GM20431 (cell line): ENCODE measurements around the gene LHX5.

Source experiments
- in situ Hi-C: fragments of 300-500 bp; cut with MseI, MboI; formaldehyde crosslinking; loops from one replicate; pipeline ENCODE4 v1.15.0; 2020; ENCODE audit warnings: low sequenced_read_pairs; ENCODE audit not compliant: unreplicated experiment

LHX5 gene

DNA sequence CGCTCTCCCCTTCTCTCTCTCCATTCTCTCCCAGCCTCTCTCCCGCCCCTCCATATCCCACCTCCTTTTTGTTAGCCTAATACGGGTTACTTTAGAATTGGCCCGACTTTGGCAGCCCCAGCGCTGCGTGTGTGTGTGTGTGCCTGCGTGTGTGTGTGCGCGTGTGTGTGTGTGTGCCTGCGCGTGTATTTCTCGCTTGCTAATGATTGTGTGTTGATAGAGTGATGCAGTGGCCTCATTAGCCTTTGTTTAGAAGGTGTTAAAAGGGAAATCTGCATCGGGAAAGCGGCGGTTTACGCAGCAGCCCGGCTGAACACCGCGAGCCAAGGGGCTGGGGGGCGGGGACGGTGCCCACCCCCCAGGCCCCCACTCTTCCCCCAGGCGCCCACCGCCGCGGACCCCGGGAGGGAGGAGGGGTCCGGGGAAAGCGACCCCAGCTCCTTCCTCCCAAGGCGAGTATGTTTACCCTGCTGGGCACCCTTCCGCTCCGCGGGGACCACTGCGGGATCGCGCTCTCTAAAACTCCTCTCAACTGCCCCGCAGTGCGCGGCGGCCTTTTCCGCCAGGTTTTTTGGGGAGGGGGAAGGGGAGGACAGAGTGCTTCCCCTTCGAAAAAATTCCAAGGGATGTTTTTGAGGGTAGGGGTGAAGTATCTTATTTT, 6.8 kb upstream of the LHX5 start:
- in situ Hi-C loops: no loop called here

DNA sequence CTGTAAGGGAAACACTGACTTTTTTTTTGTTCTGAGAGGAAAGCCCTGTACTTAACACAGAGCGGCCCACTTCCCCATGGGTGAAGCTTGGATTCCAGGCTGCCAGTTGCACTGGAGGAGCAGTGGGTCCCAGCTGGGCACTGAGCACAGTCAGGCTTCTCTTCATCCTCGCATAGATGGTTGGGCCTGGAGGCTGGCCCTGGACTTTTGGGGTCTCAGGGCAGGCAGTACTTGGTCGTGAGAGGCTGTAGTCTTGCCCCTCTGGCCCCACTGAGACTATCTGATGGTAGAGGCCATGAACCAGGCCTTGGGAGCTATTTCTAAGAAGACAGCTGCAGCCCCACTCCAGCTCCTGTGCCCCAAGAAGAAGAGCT, 6.2 kb upstream of the LHX5 start:
- in situ Hi-C loops: no loop called here

DNA sequence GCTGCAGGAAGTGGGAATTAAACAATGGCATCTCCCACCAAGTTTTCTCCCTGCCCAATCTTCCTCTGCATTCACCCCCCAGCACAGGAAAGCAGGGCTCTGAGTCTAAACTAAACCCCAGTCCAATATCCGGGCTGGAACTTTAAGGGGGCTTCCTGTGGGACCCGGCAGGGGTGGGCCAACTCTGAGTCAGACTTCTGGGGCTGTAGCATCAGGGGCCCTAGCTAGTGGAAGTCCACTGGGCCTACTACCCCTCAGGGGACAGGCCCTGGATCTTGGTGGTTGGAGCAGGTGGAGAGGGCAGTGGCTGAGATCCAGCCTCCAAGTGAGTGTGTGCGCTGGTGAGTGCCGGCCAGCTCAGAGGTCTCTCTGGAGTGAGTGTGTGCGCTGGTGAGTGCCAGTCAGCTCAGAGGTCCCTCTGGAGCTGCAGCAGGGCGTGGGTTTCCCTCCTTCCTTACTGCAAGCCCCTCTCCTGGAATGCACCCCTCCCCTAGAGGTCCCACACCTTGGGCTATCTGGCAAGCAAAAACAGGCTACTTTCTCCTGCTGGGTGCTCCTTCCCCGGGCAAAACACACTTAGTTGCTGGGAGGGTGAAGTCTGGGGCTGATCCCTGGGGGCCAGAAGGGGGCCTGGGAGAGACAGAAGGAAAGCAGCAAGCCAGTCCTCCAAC, 5.6 kb upstream of the LHX5 start:
- in situ Hi-C loops: no loop called here

DNA sequence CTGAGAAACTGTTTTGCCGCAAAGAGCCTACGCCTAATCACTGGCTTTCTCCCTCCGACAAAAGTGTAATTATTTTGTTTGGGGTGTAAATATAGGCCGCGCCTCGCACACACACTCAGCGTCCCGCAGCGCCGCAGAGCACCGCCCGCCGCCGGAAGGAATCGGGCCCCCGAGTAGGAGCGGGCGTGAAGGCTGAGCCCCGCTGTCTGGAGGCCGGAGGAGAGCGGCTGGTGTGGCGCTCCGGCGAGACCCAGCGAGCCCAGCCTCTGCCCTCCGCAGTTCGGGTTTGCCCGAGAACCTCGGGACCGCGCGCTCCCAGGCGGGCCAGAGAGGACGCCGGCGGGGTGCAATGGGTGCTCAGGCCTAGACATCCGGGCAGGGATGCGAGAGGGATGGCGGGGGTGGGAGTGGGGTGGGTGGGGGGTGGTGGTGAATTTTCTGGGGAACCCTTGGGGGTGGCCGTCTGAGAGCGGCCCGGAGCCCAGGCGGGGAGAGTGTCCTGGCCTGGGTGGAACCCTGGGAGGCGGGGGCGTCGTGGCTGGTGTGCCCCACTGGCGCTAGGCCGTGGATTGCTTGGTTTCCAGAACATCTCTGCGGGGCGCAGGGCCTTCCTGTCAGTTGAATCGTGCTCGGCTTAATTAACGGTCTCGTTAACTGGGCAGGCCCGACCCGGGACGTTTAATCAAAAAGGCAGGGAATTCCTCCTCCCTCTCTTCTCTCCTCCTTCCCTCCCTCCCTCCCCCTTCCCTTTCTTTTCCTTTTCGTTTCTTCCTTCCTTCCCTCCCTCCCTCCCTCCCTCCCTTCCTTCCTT, 4.7 kb upstream of the LHX5 start:
- in situ Hi-C loops: no loop called here

DNA sequence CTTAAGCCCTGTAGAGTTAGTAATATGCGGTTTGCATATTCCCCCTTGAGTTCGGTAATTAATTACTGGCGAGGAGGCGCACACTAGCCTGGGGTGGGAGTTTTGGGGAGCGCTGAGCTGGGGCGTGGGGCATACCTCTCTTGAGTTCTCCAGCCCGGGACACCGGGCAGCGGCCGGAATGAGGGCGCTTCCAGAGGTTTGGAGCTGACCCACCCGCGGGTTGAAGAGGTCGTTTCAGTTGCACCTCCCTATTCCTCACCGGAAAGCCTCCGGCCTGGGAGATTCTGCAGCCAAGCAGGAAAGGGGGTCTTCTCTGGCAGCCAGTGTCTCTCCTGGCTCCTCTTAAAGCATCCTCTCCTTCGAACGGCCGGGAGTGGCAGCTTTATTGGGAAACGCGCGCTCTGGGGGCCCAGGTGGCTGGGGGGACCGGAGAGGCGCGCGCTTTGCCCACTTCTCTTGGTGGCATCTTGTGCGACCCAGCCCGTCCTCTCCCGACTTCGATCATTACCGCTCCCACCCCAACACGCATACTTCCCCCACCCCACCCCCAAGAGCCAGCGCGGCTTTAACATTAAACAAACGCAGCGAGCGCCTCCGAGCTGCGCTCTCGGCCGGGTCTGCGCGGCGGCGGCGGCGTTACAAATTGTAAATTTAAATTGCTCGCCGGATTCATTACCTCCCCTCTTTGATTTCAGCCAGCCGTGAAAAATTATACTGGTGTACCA, 3.9 kb upstream of the LHX5 start:
- in situ Hi-C loops: no loop called here

DNA sequence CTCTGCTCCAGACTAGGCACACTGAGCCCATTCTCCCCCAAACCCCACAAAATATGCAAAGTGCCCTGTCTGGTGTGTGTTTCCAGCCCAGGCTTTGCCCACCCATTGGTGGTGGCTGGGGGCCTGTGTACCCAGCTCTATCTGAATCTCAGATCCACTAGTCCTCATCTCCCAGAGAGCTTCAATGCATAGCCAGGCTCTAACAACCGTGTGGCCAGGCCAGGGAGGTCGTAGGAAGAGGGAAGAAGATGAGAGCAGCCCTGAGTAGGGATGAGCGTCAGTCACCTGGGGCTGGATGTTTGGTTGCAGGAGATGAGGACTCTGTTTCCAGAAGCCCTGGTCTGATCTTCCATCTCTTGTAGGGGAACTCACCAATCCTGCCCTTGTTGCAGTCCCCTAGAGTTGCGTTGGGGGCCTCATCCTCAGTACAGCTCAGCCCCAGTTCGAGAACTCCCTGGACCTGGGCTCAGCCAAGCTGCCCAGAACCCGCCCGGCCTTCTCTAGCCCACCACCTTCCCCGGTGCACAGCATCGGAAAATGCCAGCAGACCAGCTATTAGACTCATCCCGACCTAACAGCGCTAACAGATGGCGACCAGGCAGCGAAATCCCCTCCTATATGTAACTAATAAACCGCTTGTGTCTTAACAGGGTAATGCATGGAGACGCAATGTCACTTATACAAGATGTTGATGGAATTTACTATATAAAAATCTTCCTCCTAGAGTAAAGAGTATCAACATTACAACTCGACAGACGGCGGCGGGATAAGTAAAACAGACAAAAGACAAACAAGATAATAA, 3.2 kb upstream of the LHX5 start:
- in situ Hi-C loops: no loop called here

DNA sequence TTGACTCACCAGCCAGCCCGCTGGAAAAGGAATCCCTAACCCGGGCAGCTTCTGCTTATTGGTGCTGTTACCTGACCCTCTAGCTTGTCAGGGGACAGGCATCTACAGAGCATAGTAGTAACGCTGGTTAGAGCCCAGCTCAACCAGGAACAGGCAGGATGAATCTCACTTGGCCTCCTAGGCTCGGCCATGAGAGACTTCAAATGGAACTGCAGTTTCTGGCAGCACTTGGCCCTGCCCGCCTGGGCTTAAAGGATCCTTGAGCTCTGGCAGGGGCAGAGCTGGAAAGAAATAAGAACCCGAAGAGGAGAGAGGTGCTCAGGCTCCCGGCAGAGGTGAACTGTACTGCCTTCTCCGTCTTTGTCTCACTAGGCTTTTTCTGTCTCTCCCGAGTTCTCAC, 2.3 kb upstream of the LHX5 start:
- in situ Hi-C loops: no loop called here

DNA sequence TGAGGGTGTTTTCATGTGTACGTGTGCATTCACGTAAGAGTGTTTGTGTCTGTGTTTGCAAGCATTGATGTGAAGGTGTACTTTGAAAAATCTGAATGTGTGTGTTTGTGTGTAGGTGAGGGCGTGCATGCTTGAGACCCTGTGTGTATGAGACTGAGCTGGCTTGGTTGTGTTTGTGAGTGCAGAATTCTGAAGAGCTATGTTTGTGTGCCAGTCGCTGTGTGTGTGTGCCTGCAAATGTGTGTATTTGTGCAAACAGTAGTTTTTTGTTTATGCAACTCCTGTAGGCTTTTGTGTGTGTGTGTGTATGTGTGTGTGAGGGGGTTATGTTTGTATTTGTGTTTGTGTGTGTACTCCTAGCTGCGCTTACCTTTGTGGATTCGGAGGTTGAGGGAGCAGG, 1.7 kb upstream of the LHX5 start:
- in situ Hi-C loops: no loop called here

DNA sequence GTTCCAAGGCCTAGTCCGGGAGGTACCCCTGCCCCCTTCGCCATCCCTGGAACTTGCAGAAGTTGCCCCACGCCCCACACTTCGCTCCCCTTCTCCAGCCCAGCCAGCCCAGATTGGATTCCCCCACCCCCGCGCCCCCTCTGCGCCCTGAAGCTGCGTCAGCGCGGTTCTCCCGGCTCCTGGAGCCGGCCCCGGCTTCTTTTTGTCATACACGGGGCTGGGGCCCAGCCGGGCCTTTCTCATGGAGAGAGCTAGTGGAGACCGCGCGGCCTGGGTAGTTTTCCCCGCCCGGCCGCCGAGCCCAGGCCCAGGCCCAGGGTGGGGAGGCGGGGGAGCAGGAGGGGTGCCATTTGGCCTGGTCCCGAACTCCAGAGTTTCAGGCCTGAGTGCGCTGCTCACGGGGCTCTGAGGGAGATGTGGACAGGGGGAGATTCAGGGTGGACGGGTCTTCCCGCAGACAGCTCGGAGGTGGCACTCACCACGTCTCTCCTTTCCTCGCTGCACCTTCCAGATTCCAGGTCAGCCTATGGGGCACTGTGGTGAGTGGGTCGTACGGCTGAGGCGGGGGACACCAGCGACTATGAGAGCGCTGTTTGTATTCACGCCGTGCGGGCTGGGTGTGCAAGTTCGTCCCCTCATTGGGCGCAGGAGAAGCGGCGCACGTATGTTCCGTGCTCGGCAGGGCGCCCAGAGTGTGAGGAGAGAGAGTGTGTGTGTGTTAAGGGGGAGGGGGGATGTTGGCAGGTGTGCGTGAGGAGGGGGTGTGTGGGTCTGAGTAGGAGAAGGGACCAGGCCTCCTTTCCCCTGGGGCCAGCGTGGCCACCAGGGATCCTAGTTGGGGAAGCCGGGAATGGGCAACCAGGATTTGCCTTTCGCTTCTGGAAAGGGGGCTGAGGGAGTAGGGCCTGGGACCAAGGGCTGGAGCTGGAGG, 785 bp upstream of the LHX5 start:
- in situ Hi-C loops: no loop called here

DNA sequence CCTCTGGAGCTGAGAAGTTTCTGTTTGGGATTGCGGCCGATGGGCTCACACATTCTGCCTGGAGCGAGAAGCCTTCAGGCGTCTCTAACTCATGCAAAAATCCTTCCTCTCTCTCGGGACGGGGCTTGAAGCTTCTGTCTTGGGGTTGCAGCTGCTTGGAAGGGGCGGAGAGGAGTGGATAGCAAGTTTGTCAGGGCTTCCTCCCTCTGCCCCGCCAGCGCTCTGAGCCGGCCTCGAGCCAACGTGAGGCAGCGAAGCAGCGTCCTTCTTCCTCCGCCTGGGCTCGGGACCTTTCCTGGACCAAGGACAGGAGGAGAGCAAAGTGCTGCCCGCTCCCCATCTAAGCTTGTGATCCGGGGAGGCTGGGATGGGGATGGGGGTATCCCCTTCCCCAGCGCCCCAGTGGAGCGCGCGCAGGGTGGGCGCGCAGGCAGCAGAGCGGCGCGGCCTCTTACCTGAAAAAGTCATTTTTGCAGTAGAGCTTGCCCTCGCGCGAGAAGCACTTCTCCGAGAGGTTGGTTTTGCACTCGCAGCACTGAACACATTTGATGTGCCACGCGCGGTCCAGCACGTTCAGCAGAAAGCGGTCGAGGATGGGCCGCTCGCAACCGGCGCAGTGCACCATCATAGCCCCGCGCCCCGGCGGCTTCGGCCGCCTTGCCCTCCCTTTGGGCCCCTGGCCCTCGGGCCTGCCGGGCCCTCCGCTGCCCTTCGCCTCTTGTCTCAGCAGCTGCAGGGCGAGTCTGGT, 626 bp downstream of the LHX5 start:
- in situ Hi-C loops: no loop called here

DNA sequence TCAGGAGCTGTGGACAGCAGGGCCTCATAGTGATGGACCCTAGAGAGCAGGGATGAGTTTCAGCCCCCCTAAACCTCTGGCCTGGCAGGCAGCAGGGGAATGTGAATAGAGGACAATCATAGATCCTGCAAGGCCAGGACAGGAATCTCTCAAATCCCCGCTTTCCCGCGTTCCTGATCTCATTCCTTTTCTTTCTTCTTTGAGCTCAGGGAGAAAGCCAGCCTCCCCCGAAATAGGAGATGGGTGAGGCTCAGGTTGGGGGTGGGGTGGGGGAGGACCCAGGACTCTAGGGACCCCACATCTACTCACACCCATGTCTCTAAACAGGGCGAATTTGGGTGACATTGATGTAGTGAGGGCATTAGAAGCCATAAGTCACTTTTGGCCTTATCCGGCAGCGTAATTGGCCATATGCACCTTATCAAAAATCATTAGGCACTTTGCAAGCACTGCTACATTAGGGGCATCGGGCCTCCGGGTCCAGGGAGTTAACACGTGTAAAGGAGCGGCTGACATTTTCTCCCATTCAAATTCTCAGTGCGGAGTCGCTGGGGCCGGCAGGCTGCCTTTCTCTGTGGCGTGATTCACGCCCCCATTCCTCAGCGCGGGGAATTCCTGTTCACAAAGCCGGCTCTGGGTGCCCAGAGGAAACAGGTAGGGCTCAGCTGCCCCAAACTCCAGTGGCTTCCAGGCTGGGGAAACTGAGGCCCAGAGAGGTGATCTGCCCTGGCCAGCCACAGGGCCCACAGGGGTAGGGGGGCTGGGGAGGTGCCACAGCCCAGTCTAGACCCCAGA, 1.5 kb downstream of the LHX5 start:
- in situ Hi-C loops: no loop called here

DNA sequence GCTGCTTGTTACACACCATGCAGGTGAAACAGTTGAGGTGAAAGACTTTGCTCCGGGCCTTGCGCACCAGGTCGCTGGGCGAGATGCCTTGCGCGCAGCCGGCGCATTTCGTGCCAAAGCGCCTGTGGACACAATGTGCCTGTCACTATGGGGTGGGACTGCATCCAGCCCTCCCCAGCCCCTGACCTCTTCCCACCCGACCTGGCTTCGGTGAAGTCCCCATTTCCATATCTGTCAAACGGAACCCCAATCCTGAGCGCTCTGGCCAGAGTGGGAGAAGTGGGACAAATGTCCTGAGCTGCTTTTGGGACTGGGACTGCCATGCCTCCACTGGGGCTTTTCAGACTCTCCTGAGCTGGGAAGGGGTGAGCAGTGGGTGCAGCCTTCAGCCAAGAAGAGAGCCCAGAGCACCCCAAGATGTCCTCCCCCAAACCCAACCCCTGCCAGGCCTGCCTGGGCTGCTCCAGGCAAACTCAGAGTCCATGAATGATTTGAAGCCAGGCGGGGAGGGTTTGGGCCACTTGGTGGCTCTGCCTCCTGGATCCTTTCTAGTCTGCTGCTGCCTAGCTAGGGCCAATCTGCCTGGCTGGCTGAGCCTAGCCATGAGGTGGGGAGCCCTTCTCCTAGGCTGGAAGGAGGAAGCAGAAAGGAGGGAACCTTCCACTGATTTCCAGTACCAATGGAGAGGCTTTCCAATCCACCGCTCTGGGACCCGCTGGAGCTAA, 2.3 kb downstream of the LHX5 start:
- in situ Hi-C loops: no loop called here

DNA sequence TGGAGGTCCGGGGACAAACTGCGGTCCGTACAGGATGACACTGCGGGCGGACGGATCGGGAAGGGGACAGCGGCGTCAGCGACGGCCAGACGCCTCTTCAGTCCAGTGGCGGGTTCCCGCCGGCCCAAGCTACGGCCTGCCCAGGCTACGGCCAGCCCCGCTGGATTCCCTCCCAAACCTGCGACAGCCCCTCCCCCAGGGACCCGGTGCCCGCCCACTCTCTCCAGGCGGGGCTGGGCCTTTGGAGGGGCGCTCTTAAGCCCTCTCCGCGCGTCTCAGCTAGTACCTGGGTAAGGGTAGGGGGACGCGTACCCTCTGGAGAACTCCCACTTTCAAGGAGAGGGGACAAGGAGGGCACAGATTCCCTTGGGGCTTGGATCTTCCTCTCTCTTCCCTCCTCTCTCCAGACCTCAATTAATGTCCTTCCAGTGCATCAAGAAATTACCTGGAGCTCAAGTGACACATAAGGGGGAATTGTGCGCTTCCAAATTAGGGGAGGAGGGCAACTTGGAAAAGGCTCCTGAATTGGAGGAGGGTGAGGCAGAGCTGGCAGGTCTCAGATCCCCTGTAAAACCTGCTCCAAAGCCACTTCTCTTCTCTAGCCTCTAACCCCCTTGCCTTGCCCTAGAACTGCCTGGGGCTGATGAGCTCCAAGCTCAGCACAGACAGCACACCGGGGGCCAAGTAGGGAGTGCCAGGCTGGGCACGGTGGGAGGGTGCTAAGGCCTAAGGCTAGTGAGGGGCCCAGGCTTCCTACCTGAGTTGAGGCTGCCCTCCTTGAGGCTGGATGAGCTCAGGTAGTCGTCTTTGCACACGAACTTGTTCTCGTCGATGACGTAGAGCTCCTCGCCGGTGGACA, 3.1 kb downstream of the LHX5 start:
- in situ Hi-C loops: no loop called here

DNA sequence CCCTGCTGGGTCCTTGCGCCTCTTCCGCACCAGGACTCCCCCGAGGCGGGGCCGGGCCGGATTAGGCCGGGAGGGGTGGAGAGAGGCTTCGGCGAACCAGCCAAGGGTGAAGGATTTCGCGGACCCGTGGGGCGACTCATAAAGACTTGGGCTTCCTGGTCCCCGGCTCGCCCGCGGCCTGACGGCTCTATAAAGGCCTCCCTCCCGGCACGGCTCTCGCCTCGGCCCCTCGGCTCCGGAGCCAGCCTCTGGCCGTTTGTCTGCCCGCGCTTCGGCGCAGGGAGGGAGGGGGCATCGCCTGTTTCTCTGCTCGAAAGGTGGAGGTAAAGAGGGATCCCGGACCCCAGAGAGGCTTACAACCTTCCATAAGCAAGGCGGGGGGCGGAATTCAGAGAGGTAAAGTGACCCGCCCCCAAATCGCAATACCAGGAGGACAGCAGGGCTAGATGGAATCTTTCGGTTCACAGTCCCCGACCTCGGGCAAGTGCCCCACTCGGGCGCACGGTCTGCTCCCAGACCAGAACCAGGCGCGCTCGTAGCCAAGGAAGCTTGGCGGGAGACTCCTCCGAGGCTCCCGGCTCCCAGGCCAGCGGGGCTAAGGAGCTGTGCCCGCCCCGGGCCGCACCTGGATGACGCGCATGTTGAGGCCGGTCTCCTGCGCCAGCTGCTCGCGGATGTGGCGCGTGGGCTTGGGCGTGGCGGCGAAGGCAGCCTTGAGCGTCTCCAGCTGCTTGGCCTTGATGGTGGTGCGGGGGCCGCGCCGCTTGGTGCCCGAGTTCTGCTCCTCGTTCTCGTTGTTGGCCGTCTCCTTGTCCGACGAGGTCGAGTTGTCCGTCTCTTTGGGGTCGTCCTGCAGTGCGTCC, 3.9 kb downstream of the LHX5 start:
- in situ Hi-C loops: no loop called here

DNA sequence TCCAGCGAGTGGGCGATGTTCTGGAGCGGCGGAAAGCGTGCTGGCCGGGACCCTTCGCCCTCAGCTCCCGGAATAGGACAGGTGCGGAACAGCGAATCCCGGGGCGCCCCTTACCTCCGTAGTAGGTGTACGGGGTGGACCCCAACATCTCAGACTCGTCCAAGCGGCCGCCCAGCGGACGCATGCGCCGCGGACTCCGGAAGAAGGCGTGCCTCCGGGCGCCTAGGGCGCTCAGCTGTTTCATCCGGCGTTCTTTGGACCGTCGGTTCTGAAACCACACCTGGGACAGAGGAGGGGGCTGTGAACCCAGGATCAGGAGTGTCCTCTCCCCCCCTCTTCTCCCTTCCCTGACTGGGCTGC, 4.5 kb downstream of the LHX5 start:
- in situ Hi-C loops: no loop called here
